Measurements from ENCODE around the gene TOR1A. TPM values are rescaled to one million over a fixed set of nuclear protein-coding genes. Genes with fewer than 3 reads are reported as not detected.
"Not testable (repeated sequence)": the region's sequence is repeated elsewhere in the genome, so short reads cannot be mapped to it uniquely, and the experiment has no call there.

TOR1A gene
- total and polyA plus RNA-seq, 2 experiments from 2014 or later: 44.8 to 50.4 TPM

GRCh38 chr9:129794549-129794948 is 29.4 kb downstream of the TOR1A start:
- no peak overlapping the region for H3K4me3 ChIP-seq
- no peak overlapping the region for H3K27ac ChIP-seq
- WGBS (ENCODE audit: low lambda C conversion rate, missing lambda C conversion rate): 89% methylated on average over 8 of the region's 8 CpGs
- H4K20me1 ChIP-seq (ENCODE audit: insufficient read depth, poor library complexity, severe bottlenecking): no peaks in the 10 kb centered on the region
- no peaks in the 10 kb centered on the region for H3K79me2 ChIP-seq
- H2AFZ ChIP-seq: no peak overlapping the region
- peak; percentile 1 for DNase-seq (ENCODE audit: low spot score)
- H3K9me2 ChIP-seq (replicated peaks; ENCODE audit: insufficient read depth): no peaks in the 10 kb centered on the region
- no peak overlapping the region for H3K4me2 ChIP-seq
- no peaks in the 10 kb centered on the region for H3K4me1 ChIP-seq (ENCODE audit: insufficient read depth)
- H3K36me3 ChIP-seq (replicated peaks; ENCODE audit: insufficient read depth, low read depth): no peaks in the 10 kb centered on the region
- peaks cover 7% of the 10 kb centered on the region for H3K27me3 ChIP-seq
- TF ChIP-seq CTCF (IDR thresholded peaks at IDR 0.05; ENCODE audit: poor library complexity) (no peak), EZH2phosphoT487 (IDR thresholded peaks at IDR 0.05; ENCODE audit: low read depth, severe bottlenecking, unreplicated experiment) (no peak), EZH2 (IDR thresholded peaks at IDR 0.05; ENCODE audit: borderline replicate concordance) (no peak)
- no peaks in the 10 kb centered on the region for H3K9me3 ChIP-seq (ENCODE audit: low read depth)

- no peaks in the 10 kb centered on the region for H3K27me3 ChIP-seq
- H2AFZ ChIP-seq: no peak overlapping the region
- 82% methylated on average over 10 of the region's 10 CpGs for WGBS (ENCODE audit: low lambda C conversion rate, missing lambda C conversion rate)
- H4K20me1 ChIP-seq (ENCODE audit: insufficient read depth, poor library complexity, severe bottlenecking): no peaks in the 10 kb centered on the region
- H3K4me2 ChIP-seq: no peak overlapping the region
- no peak for TF ChIP-seq EZH2 (IDR thresholded peaks at IDR 0.05; ENCODE audit: borderline replicate concordance)
- TF ChIP-seq EZH2phosphoT487 (IDR thresholded peaks at IDR 0.05; ENCODE audit: low read depth, severe bottlenecking, unreplicated experiment): no peak
- no peak for TF ChIP-seq CTCF (IDR thresholded peaks at IDR 0.05; ENCODE audit: poor library complexity)
- H3K4me1 ChIP-seq (ENCODE audit: insufficient read depth): no peaks in the 10 kb centered on the region
- H3K9me3 ChIP-seq (ENCODE audit: low read depth): no peaks in the 10 kb centered on the region
- H3K36me3 ChIP-seq (replicated peaks; ENCODE audit: insufficient read depth, low read depth): no peaks in the 10 kb centered on the region
- H3K27ac ChIP-seq: no peak overlapping the region
- H3K9me2 ChIP-seq (replicated peaks; ENCODE audit: insufficient read depth): no peaks in the 10 kb centered on the region
- no peak for DNase-seq (ENCODE audit: low spot score)
- no peak overlapping the region for H3K4me3 ChIP-seq
- no peaks in the 10 kb centered on the region for H3K79me2 ChIP-seq
These were observed 37.5 kb downstream of the TOR1A start for GRCh38 chr9:129786481-129786880.

GRCh38 chr9:129785866-129786265 is 38.1 kb downstream of the TOR1A start:
- H3K9me3 ChIP-seq (ENCODE audit: low read depth): no peaks in the 10 kb centered on the region
- no peaks in the 10 kb centered on the region for H3K36me3 ChIP-seq (replicated peaks; ENCODE audit: insufficient read depth, low read depth)
- H3K27ac ChIP-seq: no peak overlapping the region
- no peaks in the 10 kb centered on the region for H3K4me1 ChIP-seq (ENCODE audit: insufficient read depth)
- H3K4me2 ChIP-seq: no peak overlapping the region
- 83% methylated on average over 1 of the region's 1 CpG for WGBS (ENCODE audit: low lambda C conversion rate, missing lambda C conversion rate)
- no peak for DNase-seq (ENCODE audit: low spot score)
- H3K79me2 ChIP-seq: no peaks in the 10 kb centered on the region
- no peak overlapping the region for H3K4me3 ChIP-seq
- H4K20me1 ChIP-seq (ENCODE audit: insufficient read depth, poor library complexity, severe bottlenecking): no peaks in the 10 kb centered on the region
- TF ChIP-seq EZH2phosphoT487 (IDR thresholded peaks at IDR 0.05; ENCODE audit: low read depth, severe bottlenecking, unreplicated experiment): no peak
- TF ChIP-seq CTCF (IDR thresholded peaks at IDR 0.05; ENCODE audit: poor library complexity): no peak
- TF ChIP-seq EZH2 (IDR thresholded peaks at IDR 0.05; ENCODE audit: borderline replicate concordance): no peak
- no peak overlapping the region for H2AFZ ChIP-seq
- H3K27me3 ChIP-seq: no peaks in the 10 kb centered on the region
- no peaks in the 10 kb centered on the region for H3K9me2 ChIP-seq (replicated peaks; ENCODE audit: insufficient read depth)

- not testable (repeated sequence) for H3K4me1 ChIP-seq (ENCODE audit: insufficient read depth); H3K9me3 ChIP-seq (ENCODE audit: low read depth); DNase-seq (ENCODE audit: low spot score); H3K4me2 ChIP-seq; H3K4me3 ChIP-seq; H3K9me2 ChIP-seq (replicated peaks; ENCODE audit: insufficient read depth); H3K36me3 ChIP-seq (replicated peaks; ENCODE audit: insufficient read depth, low read depth); H3K79me2 ChIP-seq; H3K27ac ChIP-seq; H2AFZ ChIP-seq; H4K20me1 ChIP-seq (ENCODE audit: insufficient read depth, poor library complexity, severe bottlenecking); H3K27me3 ChIP-seq
- 75% methylated on average over 11 of the region's 11 CpGs for WGBS (ENCODE audit: low lambda C conversion rate, missing lambda C conversion rate)
These were observed 39.0 kb downstream of the TOR1A start for GRCh38 chr9:129784970-129785369.
